ENCODE results near the gene FLRT3.

The FLRT3 gene

DNA sequence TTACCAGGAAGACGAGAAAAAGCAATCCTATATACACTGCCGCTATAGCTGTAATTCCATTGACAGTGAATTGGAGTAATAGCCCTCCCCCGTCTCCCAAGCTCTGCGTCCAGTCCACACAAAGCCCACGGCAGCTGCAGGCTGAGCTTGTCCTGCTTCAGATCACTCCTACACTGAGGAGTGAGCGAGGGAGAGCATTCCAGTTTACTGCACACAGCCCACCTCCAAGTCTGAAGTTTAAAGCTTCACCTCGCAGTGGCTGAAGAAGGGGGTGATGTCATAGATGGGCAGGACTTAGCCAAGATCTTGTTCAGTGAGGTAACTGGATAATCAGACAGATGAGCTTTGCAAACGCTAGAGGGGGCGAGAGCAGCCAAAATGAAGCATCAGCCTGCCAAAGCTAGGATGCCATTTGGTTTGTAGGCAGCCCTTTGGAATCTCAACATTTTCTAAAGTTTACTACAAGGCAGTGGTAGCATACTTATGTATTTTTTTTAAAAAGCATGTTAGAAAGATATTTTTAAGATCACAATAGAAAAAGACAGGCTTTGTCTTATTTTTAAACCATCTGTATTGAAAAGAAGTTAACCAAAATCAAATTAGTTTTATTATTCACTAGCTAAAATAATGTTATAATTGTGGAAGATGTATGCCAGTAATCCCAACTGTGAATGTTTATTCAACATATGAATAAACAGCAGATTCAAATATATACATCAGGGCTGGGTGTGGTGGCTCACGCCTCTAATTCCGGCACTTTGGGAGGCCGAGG lies at the start of gene FLRT3:
FLRT3 (minus strand) TSS at position 213 of the 772 bp plus-strand sequence. CDS start 10,106 bp downstream, outside the sequence.
- no peak for DNase-seq

DNA sequence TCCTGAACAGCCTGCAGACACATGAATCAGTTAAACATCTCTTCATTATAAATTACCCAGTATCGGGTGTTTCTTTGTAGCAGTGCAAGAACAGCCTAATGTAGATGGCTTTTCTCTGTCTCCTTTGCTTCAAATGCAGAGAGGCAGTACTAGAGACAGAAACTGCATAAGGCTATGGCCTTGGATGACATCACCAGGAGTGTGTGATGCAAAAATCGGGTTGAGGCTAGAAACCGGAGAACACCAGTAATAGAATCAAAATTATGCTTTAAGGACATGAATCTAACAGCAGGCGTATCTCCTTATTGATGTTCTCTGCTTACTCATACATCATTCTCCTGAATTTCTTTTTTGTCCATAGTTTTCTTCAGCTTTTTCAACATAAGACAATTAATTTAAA lies 49.3 kb upstream of the FLRT3 start:
- DNase-seq = no peak

DNA sequence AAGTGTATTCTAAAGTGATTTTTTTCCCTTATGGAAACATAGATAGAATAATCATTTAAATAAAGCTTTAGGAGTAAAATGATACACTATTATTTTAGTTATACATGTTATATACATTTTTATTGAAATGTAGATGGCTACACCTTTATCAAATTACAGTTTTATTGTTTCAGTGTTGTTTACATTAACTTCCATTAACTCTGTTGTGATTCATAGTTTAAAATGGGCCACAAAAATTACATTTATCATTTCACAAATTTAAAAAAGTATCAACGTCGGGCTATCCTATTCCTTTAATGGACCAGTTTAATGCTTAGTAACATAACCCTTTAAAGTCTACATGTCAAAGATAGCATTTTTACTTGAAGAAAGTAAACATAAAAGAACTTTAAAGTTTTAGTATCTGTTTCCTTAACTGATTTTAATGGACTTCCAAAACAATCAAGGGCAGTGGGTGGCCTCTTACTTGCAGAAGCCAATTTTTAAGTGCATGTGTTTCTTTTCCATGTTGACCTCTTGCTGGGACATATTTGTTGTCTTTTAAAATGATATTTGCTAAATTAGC lies 47.8 kb upstream of the FLRT3 start:
- no peak for DNase-seq

DNA sequence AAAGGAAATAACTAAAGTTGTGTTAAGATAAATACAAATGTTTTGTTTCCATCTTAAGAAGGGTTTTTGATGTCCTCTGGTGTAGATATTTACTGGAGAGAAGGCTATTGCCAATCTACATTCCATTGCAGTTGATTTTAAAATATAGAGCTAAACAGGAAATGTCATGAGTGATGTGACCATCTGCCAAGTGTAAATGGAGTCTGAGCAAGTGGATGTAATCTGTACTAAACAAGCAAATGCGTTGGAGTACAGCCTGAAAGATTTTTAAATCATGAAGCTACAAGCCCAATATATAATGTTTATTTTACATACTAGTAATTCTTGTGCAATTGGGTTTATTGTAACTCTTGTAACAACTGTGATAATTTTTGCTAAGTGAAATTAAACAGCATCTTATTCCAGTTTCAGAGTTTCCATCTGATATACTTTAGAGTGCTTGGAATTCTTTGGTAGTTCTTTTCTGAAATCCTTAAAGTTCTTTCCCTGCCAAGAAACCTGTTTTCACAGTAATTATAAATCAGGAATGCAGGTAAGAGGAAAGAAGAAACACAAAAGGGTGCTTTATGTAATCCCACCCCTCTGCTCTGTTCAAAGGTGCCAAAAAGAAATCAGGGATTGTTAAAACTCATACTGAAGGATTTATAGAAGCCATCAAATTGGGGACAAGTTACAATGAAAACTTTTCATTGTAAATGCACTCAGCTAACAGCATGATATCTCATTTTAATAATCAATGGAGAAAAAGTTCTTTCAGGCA lies 47.2 kb upstream of the FLRT3 start:
- no peak for DNase-seq

DNA sequence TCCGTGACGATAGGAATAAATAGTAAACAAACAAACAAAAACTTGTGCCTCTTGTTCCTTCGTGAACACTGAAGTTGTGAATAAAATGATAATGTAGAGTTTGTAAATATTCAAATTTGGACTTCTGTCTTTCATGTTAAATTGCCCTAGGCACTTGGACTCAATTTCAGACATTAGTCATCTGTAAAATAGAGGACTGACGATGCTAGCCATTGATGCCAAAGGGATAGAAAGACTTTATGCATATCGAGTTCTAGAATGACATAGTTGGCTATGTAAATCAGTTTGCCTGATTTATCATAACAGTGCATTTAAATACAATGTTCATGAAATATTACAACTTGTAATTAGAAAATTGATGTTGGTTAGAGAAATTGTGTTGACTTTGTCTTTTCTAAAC lies 45.9 kb upstream of the FLRT3 start:
- DNase-seq = no peak

DNA sequence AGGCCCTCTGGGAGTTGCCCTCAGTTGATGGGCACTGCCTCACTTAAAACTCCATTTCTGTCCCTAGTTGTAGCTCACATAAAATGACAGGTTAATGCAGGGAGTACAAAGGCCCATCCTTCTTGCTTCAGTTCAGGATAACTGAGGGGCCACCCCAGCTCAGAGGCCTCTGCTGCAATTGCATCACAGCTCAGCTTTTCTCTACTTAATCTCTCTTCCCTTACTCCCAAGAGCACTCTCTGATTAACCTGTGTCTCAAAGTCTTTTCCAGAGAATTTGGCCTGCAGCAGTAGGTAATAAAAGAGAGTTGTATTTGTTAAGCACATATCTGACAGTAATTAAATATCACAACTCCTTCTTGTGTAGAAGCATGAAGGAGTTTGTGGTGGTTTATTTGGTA lies 40.9 kb upstream of the FLRT3 start:
- no peak for DNase-seq

DNA sequence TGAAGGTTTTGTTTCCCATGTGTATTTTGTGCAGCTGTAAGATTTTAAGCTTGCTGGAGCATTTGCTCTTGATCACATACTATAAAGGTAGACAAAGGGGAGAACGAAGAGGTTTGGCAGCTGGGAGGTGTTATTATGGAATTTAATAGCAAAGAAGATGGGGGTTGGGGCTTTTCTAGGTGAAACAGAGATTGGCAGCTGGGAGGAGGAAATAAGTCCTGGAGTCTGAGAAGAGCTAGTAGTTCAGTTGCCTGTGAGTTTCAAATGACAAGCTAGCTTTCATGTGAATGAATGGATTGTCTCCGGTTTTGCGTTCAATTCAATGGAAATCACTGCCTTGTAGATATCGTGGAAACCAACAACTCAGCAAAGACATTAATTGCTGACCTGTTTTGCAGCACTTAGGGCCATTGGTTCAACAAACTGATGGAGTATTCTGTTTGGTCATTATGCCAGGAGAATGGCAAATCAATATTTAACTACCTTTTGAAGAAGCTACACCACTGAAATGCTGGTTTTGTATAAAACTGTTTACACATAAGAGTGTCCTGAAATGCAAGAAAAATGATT lies 38.1 kb upstream of the FLRT3 start:
- DNase-seq = no peak

DNA sequence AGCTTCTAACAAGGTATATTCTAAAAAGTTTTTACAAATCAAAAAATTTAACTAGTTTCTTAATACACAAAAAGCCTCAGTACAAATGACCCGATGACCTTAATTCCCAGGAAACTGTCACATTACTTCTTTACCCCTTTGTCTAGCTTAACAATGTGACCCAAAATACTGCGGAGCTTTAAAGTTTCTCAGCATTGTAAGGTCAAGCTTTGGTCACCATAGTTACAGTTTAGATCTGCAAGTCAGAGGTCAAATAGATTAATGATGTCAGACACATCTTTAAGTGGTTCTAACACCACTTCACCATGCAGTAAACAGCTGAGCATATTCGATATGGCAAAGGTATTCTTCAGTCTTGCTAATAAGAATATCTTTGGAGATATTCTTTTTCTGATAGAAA lies 36.8 kb upstream of the FLRT3 start:
- DNase-seq = no peak

DNA sequence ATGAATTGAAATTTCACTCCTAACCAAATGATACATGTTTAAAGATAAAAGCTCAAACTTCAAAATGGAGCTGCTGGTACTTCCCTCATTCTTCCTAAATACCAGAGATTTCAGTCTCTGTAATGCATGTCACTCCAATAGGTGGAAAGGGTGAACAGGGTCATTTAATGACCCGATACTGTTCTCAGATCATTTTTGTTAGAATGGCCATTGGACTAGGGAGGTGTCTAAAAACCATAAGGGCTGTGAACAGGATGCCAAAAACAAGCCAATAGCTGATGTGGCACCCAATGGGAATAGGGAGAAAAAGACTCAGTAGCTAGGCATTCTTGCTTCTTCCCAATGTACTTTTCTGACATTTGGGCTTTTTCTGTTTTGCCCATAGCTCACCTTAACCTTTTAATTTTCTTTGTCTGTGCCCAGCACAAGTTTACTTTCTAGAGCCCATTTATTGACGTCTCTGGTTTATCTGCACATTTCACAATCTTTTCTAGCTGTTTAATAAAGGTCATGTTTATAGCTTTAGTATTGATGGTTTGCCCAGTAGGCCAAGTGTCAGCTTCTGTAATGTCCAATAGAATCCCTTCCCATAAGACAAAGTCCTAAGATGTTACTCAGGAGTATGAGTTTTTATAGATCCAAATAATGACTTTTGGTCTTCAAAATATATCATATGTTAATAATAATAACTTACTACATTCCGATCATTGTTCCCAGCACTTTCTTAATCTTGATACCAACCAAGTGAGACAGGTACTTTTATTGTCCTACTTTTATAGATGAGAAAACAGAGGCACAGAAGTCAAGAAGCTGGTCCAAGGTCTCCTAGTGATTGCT lies 24.3 kb upstream of the FLRT3 start:
- no peak for DNase-seq

DNA sequence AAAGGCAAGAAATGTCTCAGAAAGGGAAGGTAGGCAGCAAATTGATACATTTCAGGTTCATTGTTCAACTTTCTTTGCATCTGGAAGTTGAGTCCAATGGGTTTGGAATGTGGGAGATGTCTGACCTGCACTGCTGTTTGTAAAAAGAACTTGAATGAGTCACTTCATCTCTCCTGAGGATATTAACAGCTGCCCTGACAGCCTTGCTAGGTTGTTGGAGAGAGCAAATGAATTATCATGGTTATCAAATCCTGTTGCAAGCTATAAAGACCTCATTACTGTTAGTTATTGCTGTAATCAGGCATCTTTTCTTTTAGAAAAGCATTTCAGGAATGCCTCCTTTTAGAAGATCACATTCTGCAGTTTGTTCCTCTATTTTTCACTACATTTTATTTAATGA lies 23.0 kb upstream of the FLRT3 start:
- no peak for DNase-seq

DNA sequence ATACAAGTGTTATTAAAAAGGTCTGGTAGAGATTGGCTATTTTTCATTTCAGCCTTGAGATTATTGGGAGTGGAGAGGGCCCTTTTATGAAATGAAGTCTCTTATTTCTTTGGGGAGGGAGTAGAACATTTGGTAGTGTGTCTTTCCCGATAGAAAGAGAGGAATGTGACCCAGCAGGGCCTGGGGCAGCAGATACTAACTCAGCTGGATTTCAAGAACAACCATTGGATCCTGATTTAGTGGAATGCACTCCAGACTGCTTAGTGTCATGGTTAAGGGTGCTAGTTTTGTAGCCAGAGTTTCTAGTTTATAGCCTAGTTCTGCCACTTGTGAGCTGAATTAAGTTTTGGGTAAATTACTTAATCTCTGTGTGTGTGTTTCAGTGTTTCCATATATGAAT lies 18.4 kb upstream of the FLRT3 start:
- no peak for DNase-seq

DNA sequence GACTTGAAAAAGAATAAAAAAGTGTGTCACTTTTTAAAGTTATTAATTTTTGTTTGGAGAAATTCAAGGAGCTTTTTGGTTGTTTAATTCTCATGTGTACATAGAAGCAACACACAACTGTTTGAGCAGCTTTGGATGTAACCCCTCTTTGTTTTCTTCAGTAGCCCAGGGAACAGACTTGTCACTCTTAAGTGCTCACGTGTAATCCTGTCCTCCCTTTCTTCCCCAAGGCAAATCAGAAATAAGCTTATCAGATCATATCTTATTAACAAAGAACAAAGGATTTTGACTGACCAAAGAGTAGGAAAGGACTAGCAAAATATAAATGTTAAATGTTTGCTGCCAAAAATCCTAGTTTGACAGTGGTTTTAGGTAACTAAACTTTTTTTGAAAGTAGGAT lies 7.3 kb upstream of the FLRT3 start:
- DNase-seq = no peak

DNA sequence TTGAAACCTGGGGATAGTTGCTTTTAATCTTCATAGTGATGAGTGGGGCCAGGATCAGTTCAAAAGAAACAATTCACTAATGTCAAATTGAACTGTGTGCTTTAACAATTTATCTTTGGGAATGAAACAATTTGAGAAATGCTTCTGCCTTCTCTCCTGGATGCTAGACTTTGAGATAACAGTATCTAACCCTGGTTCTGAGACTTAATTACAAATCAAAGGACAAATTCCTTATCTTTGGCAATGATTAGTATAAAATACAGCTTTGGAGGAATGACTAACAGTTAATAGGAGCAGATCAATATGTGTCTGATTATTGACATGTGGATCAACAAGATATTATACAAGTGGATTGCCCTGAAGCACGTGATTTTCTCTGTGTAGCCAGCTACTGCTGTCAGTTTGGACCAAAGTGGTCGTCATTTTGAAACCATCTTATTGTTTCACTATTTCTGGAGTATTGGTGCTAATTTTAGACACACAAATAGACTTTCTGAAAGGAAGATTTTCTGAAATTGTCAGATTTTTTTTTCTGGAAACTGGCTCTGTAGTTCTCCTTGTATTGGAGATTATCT lies 6.2 kb upstream of the FLRT3 start:
- no peak for DNase-seq

DNA sequence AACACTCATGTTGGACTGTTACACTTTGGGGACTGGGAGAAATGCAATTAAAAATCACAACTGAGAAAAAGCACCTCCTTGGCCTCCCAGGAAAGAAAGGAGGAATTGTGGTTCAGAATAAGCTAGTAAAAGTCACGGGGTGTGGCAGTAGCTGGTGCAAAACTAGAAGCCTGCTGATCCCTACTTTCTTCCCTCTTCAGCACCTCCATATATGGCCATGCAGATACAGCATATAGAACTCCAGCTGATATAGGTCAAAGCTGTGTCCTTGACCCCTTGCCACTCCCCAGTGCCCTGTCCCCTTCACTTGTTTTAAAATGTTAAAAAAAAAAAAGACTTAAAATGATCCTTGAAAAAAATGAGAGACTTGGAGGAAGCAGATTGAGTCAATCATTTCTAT lies 5.5 kb upstream of the FLRT3 start:
- DNase-seq = no peak

DNA sequence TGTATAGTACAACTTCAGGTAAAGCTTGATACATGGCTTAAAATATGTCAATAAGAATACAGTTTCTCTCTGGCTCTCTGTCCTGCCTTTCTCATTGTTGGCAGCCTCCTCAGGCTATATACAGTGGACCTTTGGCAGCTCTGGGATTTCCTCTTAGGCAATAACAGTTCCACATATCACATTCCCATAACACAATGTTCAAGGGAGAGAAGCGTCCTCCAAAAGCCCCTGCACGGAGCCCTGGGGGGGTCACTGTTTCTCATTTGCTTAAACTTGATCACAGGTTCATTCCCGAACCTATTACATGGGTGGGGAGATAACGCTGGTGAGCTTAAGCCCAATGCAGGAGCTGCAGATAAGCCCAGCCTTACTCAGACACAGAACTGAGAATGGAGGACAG lies 4.4 kb upstream of the FLRT3 start:
- DNase-seq = no peak

DNA sequence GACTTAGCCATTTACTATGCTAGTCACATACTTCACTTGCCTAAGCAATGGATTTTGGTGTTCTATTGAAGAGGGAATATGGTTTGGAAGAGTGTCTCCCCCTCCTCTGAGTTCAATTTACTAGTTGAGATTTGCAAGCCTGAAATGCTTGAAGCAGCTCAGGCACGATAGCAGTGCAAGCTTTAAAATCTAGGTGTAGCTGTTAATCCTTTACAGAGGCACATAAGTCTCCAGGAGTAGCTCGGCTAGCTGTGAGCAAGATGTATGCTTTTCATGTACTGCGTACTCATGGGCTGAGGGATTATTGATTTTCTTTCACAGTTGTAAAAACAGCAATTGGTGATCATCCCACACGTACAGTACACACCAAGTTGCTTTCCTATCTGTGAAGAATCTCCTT lies 726 bp downstream of the FLRT3 start:
- no peak for DNase-seq

DNA sequence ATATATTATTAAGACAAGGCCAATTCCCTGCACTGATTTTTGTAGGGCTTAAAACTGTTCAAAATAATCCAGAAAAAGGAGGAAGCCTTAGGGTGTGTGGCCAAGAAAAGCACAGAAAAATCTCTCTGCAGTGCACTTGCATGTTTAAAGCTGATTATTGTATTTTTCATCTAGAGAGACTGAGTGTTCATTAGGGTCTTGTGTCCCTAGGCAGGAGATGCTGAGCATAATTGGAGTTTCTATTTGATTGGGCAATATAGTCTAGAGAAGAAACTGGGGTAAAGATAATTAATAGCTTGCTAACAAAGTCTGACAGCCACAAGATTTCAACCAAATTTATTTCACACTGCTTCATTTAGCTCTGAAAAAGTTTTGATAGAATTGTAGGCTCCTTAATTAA lies 2.4 kb downstream of the FLRT3 start:
- no peak for DNase-seq

DNA sequence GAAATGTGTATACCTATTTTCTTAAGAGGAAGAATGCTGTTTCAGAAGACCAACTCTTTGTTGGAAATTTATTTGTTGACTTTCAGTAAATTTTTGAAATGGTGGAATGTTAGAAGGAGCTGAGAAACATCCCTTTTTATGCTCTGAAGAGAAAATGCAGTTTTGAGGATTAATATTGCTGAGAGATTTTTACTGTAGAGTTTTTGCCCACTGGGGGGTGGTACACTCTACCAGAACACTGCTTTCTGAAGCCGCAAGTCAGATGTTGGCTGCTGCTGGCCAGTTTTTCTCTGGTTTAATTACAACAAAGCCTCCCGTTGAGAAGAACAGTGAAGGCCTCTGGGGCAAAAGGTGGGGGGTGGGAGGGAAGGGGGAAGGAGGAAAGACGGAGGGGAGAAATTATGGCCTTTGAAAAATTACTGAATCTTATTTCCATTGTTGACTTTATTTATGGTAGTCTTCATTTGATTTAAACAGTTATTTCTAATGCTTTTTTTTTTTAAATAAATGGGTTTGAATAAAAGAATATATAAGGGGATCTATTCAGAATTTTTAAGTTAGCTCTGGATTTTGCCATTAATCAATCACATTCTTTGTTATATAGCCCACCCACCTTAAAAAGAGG lies 3.0 kb downstream of the FLRT3 start:
- DNase-seq = no peak

DNA sequence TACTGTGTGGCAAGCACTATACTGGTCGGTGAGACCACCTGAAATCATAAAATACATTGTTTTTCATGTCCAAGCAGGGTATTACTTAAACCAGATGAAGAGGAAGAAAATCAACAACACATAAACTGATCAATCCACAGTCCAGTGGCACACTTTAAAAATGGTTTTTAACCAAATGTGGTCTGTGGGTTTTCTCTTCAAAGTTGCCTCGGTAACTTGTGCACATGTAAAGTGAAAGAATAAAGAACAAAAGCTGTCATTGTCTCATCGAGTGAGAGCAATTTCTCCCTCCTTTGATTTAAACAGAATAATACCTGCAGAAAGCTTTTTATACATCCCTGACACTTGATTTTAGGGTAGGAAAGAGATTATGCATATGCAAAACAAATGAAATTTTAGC lies 3.7 kb downstream of the FLRT3 start:
- DNase-seq = no peak

DNA sequence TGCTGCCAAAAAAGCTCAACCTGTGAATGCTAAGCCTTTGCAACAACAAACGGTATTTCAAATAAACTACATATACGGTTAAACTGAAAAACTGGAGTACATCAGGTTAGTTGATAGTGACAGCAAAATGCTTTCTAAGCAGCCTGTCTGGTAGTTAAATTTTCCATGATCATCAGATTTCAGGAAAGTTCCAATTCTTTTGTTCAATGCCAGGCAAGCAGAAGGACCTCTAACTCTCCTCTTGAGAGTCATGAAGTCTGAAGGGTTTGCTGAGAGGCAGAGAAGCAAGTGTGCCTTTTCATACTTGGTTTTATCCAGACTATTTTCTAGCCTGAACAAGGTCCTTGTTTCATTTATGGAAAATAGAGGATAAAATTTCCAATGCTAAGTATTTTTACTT lies 4.5 kb downstream of the FLRT3 start:
- no peak for DNase-seq

DNA sequence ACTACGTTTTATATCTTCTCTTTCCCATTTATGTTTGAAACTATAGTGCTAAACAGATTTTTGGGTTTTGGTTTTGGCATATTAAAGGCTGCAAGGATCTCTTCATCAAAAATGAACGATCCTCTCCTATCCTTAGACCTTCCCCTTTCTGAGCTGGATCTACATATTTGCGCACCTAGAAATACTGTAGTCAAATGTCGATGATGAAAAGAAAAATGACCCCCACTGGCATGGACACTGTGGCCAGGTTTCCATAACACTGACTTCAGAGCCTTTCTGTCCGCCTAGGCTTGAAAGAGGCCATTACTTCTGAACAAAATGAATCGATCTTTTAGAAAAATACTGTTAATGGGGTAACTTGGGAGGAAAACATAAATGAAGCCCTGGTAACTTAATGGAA lies 5.8 kb downstream of the FLRT3 start:
- no peak for DNase-seq

DNA sequence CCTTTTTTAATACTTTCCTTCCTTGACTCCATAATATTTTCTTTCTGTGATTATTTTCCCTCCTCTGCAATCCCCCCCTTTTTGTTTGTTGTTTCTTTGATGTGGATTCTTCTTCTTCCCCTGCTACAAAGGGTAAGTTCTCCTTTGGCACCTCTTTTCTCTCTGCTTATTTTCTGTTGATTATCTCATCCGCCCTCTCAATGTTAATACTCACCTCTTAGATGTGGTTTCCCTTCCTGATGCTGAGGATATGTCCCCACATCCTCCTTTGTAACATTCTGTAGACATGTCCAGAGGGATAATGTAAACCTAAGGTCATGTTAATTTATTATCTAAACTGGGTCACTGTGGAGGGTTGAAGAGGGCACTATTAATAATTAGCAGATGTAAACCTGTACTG lies 17.7 kb downstream of the FLRT3 start:
- DNase-seq = no peak

Measured in CD4-positive, alpha-beta T cell treated with Interleukin-4 for 4 hours (primary cell).